Uterus (tissue), 4 donors: ENCODE measurements around the gene PAQR4. TPM values are rescaled to one million over a fixed set of nuclear protein-coding genes. Genes with fewer than 3 reads are reported as not detected.

Experiments
- DNase-seq, 2 donors: peaks; one replicate each; pipeline ENCODE4 v3.0.0-alpha.2; 2019 to 2020
- H3K27ac ChIP-seq, 2 donors: fragments of 200-600 bp; sonication (generic); 1 replicate in 1 of 2; 2 replicates in 1 of 2; pipeline ENCODE4 v1.5.1; 2016 to 2018
- H3K27me3 ChIP-seq, 2 donors: fragments of 200-600 bp; sonication (generic); one replicate each; pipeline ENCODE4 v1.5.1; 2018 to 2019; ENCODE audit warnings: control low read depth in 1 of 2
- H3K36me3 ChIP-seq, 2 donors: fragments of 200-600 bp; sonication (generic); one replicate each; pipeline ENCODE4 v1.5.1; 2019; ENCODE audit warnings: control low read depth in 1 of 2
- H3K4me1 ChIP-seq, 2 donors: fragments of 200-600 bp; sonication (generic); one replicate each; pipeline ENCODE4 v1.5.1; 2018 to 2019; ENCODE audit warnings: control low read depth in 1 of 2
- H3K4me3 ChIP-seq, 2 donors: fragments of 200-600 bp; sonication (generic); 1 replicate in 1 of 2; 2 replicates in 1 of 2; pipeline ENCODE4 v1.5.1; 2018 to 2019; ENCODE audit warnings: mild to moderate bottlenecking in 1 of 2
- H3K9me3 ChIP-seq, 2 donors: fragments of 200-600 bp; sonication (generic); one replicate each; pipeline ENCODE4 v1.5.1; 2019; ENCODE audit warnings: control low read depth in 1 of 2
- CTCF ChIP-seq, 4 experiments: fragments of 200-600 bp in 2 of 4; fragments of 450-650 bp in 2 of 4; sonication (generic) in 2 of 4; IDR thresholded peaks; one replicate each; pipeline ENCODE4 v1.5.1; 2016 to 2019; ENCODE audit warnings: antibody characterized with exemption in 4 of 4, mild to moderate bottlenecking in 2 of 4, moderate library complexity in 1 of 4
- POLR2A ChIP-seq, 2 donors: fragments of 450-650 bp; IDR thresholded peaks; one replicate each; pipeline ENCODE4 v1.6.1; 2016; ENCODE audit warnings: antibody characterized with exemption in 2 of 2, mild to moderate bottlenecking in 1 of 2, moderate library complexity in 1 of 2
- intact Hi-C: fragments of 100-400 bp; cut with DNase I; formaldehyde crosslinking; loops from one replicate; pipeline ENCODE4 v1.15.1; 2023; ENCODE audit warnings: low total_unique reads
- total RNA-seq, 4 donors: library from RNA; depleted of rRNA in 3 of 4; stranded (reverse); fragments of >200 nt in 3 of 4; gene quantifications; one replicate each; pipeline versions ENCODE4 v1.1.0 to v1.2.4, GENCODE V29; 2014 to 2023
- donor health status: DM: yes; HTN: yes; CAD: no.

The PAQR4 gene
- total RNA-seq, 4 donors from 2014 or later = 0.26 to 4.8 (median 2.5) TPM

- no peaks in the 10 kb centered on the region for H3K9me3 ChIP-seq
- TF ChIP-seq POLR2A (IDR thresholded peaks at IDR 0.05) (no peak), CTCF (IDR thresholded peaks at IDR 0.05) (no peak)
- no peak overlapping the region for H3K27ac ChIP-seq
- intact Hi-C loops = no loop called here
- no peak for DNase-seq
- no peaks in the 10 kb centered on the region for H3K36me3 ChIP-seq
- no peaks in the 10 kb centered on the region for H3K4me1 ChIP-seq
- peaks cover 3 to 12% of the 10 kb centered on the region in 2 donors for H3K27me3 ChIP-seq
- no peak overlapping the region for H3K4me3 ChIP-seq
These were observed 38.2 kb downstream of the PAQR4 start for GRCh38 chr16:3007059-3007956.

- Histone ChIP-seq H3K27ac (no peak overlapping the region), H3K27me3 (peaks cover 11 to 12% of the 10 kb centered on the region in 2 donors), H3K4me3 (no peak overlapping the region), H3K9me3 (no peaks in the 10 kb centered on the region), H3K4me1 (no peaks in the 10 kb centered on the region), H3K36me3 (no peaks in the 10 kb centered on the region)
- TF ChIP-seq CTCF (IDR thresholded peaks at IDR 0.05) (no peak), POLR2A (IDR thresholded peaks at IDR 0.05) (no peak)
- DNase-seq = no peak
- intact Hi-C loops = no loop called here
These were observed 39.0 kb downstream of the PAQR4 start for GRCh38 chr16:3007957-3008689.

- no peaks in the 10 kb centered on the region for H3K9me3 ChIP-seq
- TF ChIP-seq CTCF (IDR thresholded peaks at IDR 0.05) (no peak), POLR2A (IDR thresholded peaks at IDR 0.05) (no peak)
- intact Hi-C loops = no loop called here
- no peaks in the 10 kb centered on the region for H3K36me3 ChIP-seq
- no peak for DNase-seq
- H3K4me3 ChIP-seq = no peak overlapping the region
- H3K27me3 ChIP-seq = peaks cover 12 to 15% of the 10 kb centered on the region in 2 donors
- no peaks in the 10 kb centered on the region for H3K4me1 ChIP-seq
- no peak overlapping the region for H3K27ac ChIP-seq
These were observed 39.5 kb downstream of the PAQR4 start for GRCh38 chr16:3008690-3009037.

- Histone ChIP-seq H3K27me3 (peaks cover 12 to 15% of the 10 kb centered on the region in 2 donors), H3K9me3 (no peaks in the 10 kb centered on the region), H3K4me1 (no peaks in the 10 kb centered on the region), H3K4me3 (no peak overlapping the region), H3K36me3 (no peaks in the 10 kb centered on the region), H3K27ac (no peak overlapping the region)
- TF ChIP-seq POLR2A (IDR thresholded peaks at IDR 0.05) = no peak
- TF ChIP-seq CTCF (IDR thresholded peaks at IDR 0.05) = no peak
- DNase-seq = no peak
- intact Hi-C loops = no loop called here
These were observed 40.6 kb downstream of the PAQR4 start for GRCh38 chr16:3009568-3010390.
